Loucy (cell line): ENCODE data around the gene MCHR1.
"Not testable (repeated sequence)": the region's sequence is repeated elsewhere in the genome, so short reads cannot be mapped to it uniquely, and the experiment has no call there.

Source experiments
- H2AFZ ChIP-seq: fragments of 200-600 bp; sonication (generic); 2 replicates; pipeline ENCODE4 v1.6.0; 2016; ENCODE audit warnings: antibody characterized with exemption, mild to moderate bottlenecking, low read length, moderate library complexity
- H3F3A ChIP-seq: fragments of 200-600 bp; 2 replicates; pipeline ENCODE4 v1.6.0; 2016; ENCODE audit warnings: antibody characterized with exemption, low read depth, mild to moderate bottlenecking
- H3K27me3 ChIP-seq: fragments of 200-600 bp; sonication (generic); 2 replicates; pipeline ENCODE4 v1.6.1; 2014; ENCODE audit warnings: low read length, mild to moderate bottlenecking; ENCODE audit not compliant: insufficient read depth, poor library complexity, severe bottlenecking
- H3K36me3 ChIP-seq: fragments of 200-600 bp; sonication (generic); 2 replicates; pipeline ENCODE4 v1.6.1; 2016; ENCODE audit warnings: low read length; ENCODE audit not compliant: insufficient read depth
- H3K4me1 ChIP-seq: fragments of 200-600 bp; sonication (generic); 2 replicates; pipeline ENCODE4 v1.5.1; 2014; ENCODE audit warnings: low read length, mild to moderate bottlenecking; ENCODE audit not compliant: insufficient read depth, poor library complexity, severe bottlenecking
- H3K4me2 ChIP-seq: fragments of 200-600 bp; sonication (generic); 2 replicates; pipeline ENCODE4 v1.6.0; 2014; ENCODE audit warnings: antibody characterized with exemption, low read length, low read depth, mild to moderate bottlenecking; ENCODE audit not compliant: poor library complexity, severe bottlenecking
- H3K4me3 ChIP-seq: fragments of 200-600 bp; sonication (generic); 2 replicates; pipeline ENCODE4 v1.5.1; 2014; ENCODE audit warnings: low read length, mild to moderate bottlenecking, mixed read lengths; ENCODE audit not compliant: poor library complexity, severe bottlenecking
- H3K79me2 ChIP-seq: fragments of 200-600 bp; sonication (generic); 2 replicates; pipeline ENCODE4 v1.6.1; 2014; ENCODE audit warnings: low read length; ENCODE audit not compliant: insufficient read depth
- H3K9ac ChIP-seq: fragments of 200-600 bp; sonication (generic); 2 replicates; pipeline ENCODE4 v1.6.0; 2014; ENCODE audit warnings: mild to moderate bottlenecking, low read depth, low read length, moderate library complexity; ENCODE audit not compliant: poor library complexity, severe bottlenecking
- H3K9me2 ChIP-seq: fragments of 200-600 bp; sonication (generic); replicated peaks from 2 replicates; pipeline ENCODE4 v1.6.1; 2016; ENCODE audit warnings: low read depth, low read length, mixed read lengths
- H3K9me3 ChIP-seq: fragments of 200-600 bp; sonication (generic); 2 replicates; pipeline ENCODE4 v1.6.1; 2014; ENCODE audit warnings: mild to moderate bottlenecking, antibody characterized with exemption, low read length, low read depth; ENCODE audit not compliant: insufficient read depth
- H4K20me1 ChIP-seq: fragments of 200-600 bp; sonication (generic); 2 replicates; pipeline ENCODE4 v1.6.0; 2014; ENCODE audit warnings: antibody characterized with exemption, low read length, mild to moderate bottlenecking; ENCODE audit not compliant: insufficient read depth, poor library complexity, severe bottlenecking
- CTCF ChIP-seq: fragments of 200-600 bp; sonication (generic); conservative IDR thresholded peaks from 2 replicates; pipeline ENCODE4 v1.5.1; 2014; ENCODE audit warnings: mild to moderate bottlenecking, antibody characterized with exemption, low read length
- EZH2phosphoT487 ChIP-seq: fragments of 200-600 bp; IDR thresholded peaks from 2 replicates; pipeline ENCODE4 v1.6.1; 2018; ENCODE audit warnings: antibody characterized with exemption, mild to moderate bottlenecking, moderate library complexity, borderline replicate concordance

MCHR1 gene

GRCh38 chr22:40674274-40674673 is 5.0 kb upstream of the MCHR1 start:
- no peak overlapping the region for H3K4me2 ChIP-seq
- H3K9me3 ChIP-seq, result no peaks in the 10 kb centered on the region
- TF ChIP-seq EZH2phosphoT487, result no peak
- TF ChIP-seq CTCF, result no peak
- no peaks in the 10 kb centered on the region for H3K36me3 ChIP-seq
- H2AFZ ChIP-seq, result no peak overlapping the region
- no peaks in the 10 kb centered on the region for H4K20me1 ChIP-seq
- no peaks in the 10 kb centered on the region for H3K9me2 ChIP-seq
- H3K27me3 ChIP-seq, result no peaks in the 10 kb centered on the region
- H3K79me2 ChIP-seq, result no peaks in the 10 kb centered on the region
- H3K9ac ChIP-seq, result no peak overlapping the region
- H3F3A ChIP-seq, result no peaks in the 10 kb centered on the region
- peaks cover 3% of the 10 kb centered on the region for H3K4me1 ChIP-seq
- no peak overlapping the region for H3K4me3 ChIP-seq

GRCh38 chr22:40676166-40676565 is 3.1 kb upstream of the MCHR1 start:
- not testable (repeated sequence) for H4K20me1 ChIP-seq, H3K9me3 ChIP-seq, H3K4me1 ChIP-seq, H3K4me2 ChIP-seq, H3K4me3 ChIP-seq, H2AFZ ChIP-seq, H3F3A ChIP-seq, H3K27me3 ChIP-seq, H3K36me3 ChIP-seq, H3K9ac ChIP-seq, H3K79me2 ChIP-seq, H3K9me2 ChIP-seq

- Histone ChIP-seq H3K4me1 (peaks cover under 1% of the 10 kb centered on the region), H4K20me1 (no peaks in the 10 kb centered on the region), H3F3A (no peaks in the 10 kb centered on the region), H3K79me2 (no peaks in the 10 kb centered on the region), H3K4me3 (no peak overlapping the region), H2AFZ (no peak overlapping the region), H3K27me3 (no peaks in the 10 kb centered on the region), H3K9me2 (no peaks in the 10 kb centered on the region), H3K36me3 (no peaks in the 10 kb centered on the region), H3K9ac (no peak overlapping the region), H3K4me2 (no peak overlapping the region), H3K9me3 (no peaks in the 10 kb centered on the region)
- TF ChIP-seq CTCF (no peak), EZH2phosphoT487 (no peak)
Observed at GRCh38 chr22:40676644-40677043, 2.6 kb upstream of the MCHR1 start.

- no peaks in the 10 kb centered on the region for H3F3A ChIP-seq
- H2AFZ ChIP-seq, result no peak overlapping the region
- no peaks in the 10 kb centered on the region for H3K36me3 ChIP-seq
- H3K27me3 ChIP-seq, result no peaks in the 10 kb centered on the region
- no peaks in the 10 kb centered on the region for H3K9me2 ChIP-seq
- no peak for TF ChIP-seq CTCF
- TF ChIP-seq EZH2phosphoT487, result no peak
- H3K9me3 ChIP-seq, result no peaks in the 10 kb centered on the region
- no peaks in the 10 kb centered on the region for H3K79me2 ChIP-seq
- H3K4me2 ChIP-seq, result no peak overlapping the region
- H3K4me3 ChIP-seq, result no peak overlapping the region
- no peak overlapping the region for H3K9ac ChIP-seq
- peaks cover 13% of the 10 kb centered on the region for H3K4me1 ChIP-seq
- no peaks in the 10 kb centered on the region for H4K20me1 ChIP-seq
Observed at GRCh38 chr22:40678493-40679248, 613 bp upstream of the MCHR1 start.
